ENCODE results near the gene KIAA1755. TPM values are rescaled to one million over a fixed set of nuclear protein-coding genes. Genes with fewer than 3 reads are reported as not detected.

Gene KIAA1755
- total RNA-seq, 4 donors from 2014 or later = 0.05 to 0.41 (median 0.38) TPM; not detected in 1

DNA sequence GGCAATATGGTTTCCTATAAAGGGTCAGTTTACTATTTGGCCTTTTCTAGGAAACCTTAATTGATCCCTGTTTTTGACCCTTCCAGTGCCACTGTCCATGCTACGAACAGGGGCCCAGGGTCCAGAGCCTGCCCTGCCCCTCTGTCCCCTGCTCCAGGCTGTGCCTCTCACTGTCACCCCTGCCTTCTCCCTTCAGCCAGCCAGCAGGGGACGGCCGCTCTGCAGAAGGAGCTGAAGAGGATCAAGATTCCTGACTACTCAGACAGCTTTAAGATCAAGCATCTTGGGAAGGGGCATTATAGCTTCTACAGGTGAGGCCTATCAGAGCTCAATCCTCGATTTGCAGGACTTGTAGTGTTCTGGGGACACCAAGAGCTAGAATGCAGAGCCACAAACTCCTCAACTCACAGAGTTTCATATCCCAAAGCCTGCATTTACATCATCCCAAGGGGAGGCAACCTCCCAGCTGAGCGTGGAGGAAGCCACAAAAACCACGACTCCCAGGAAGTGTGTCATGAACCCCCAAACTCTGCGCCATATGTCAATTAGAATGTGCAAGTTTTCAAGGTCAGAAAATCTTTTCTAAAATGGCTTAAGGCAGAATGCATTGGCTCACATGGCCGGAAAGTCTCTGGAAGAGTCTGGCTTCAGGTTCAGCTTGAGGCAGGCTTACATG is 47.0 kb upstream of the KIAA1755 start:
- intact Hi-C loops (cut with DNase I; ENCODE audit: low total_unique reads) (loop anchor here (10.0 kb wide), 1 partner anchor 253 kb away; no protein-coding TSS in a partner anchor), in situ Hi-C loops (cut with MboI; ENCODE audit: low sequenced_read_pairs in 4 of 4) (loop anchor here in 1 of 4 donors (10.0 kb wide), 1 partner anchor 73 kb away; no protein-coding TSS in a partner anchor)
- no peak for ATAC-seq

GRCh38 chr20:38306379-38306778 is 45.8 kb upstream of the KIAA1755 start:
- H3K27me3 ChIP-seq = no peaks in the 10 kb centered on the region
- no peak overlapping the region for H3K4me3 ChIP-seq
- intact Hi-C loops (cut with DNase I; ENCODE audit: low total_unique reads) = loop anchor here (10.0 kb wide), 1 partner anchor 252 kb away; no protein-coding TSS in a partner anchor

More for the DNA sequence above, 47.0 kb upstream of the KIAA1755 start:
- no peak for DNase-seq
- H3K4me1 ChIP-seq = no peaks in the 10 kb centered on the region
- H3K27ac ChIP-seq = no peak overlapping the region
- no peak overlapping the region for H3K4me3 ChIP-seq
- no peak for TF ChIP-seq POLR2A (IDR thresholded peaks at IDR 0.05)
- TF ChIP-seq, protein P1, sequence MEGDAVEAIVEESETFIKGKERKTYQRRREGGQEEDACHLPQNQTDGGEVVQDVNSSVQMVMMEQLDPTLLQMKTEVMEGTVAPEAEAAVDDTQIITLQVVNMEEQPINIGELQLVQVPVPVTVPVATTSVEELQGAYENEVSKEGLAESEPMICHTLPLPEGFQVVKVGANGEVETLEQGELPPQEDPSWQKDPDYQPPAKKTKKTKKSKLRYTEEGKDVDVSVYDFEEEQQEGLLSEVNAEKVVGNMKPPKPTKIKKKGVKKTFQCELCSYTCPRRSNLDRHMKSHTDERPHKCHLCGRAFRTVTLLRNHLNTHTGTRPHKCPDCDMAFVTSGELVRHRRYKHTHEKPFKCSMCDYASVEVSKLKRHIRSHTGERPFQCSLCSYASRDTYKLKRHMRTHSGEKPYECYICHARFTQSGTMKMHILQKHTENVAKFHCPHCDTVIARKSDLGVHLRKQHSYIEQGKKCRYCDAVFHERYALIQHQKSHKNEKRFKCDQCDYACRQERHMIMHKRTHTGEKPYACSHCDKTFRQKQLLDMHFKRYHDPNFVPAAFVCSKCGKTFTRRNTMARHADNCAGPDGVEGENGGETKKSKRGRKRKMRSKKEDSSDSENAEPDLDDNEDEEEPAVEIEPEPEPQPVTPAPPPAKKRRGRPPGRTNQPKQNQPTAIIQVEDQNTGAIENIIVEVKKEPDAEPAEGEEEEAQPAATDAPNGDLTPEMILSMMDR (IDR thresholded peaks at IDR 0.05 in 4 of 5, conservative IDR thresholded peaks at IDR 0.05 in 1 of 5) = no peak
- no peaks in the 10 kb centered on the region for H3K36me3 ChIP-seq
- H3K9me3 ChIP-seq = no peaks in the 10 kb centered on the region
- H3K27me3 ChIP-seq = no peaks in the 10 kb centered on the region

GRCh38 chr20:38305541-38305940 is 45.0 kb upstream of the KIAA1755 start:
- no peaks in the 10 kb centered on the region for H3K36me3 ChIP-seq
- H3K9me3 ChIP-seq = no peaks in the 10 kb centered on the region
- H3K27ac ChIP-seq = no peak overlapping the region
- no peaks in the 10 kb centered on the region for H3K4me1 ChIP-seq
- intact Hi-C loops (cut with DNase I; ENCODE audit: low total_unique reads) = loop anchor here (1.0 to 10.0 kb wide), 2 partner anchors 76 to 251 kb away; no protein-coding TSS in a partner anchor
- in situ Hi-C loops (cut with MboI; ENCODE audit: low sequenced_read_pairs in 4 of 4) = loop anchor here in 1 of 4 donors (10.0 kb wide), 1 partner anchor 71 kb away; no protein-coding TSS in a partner anchor
- no peak overlapping the region for H3K4me3 ChIP-seq
- DNase-seq (no peak), ATAC-seq (no peak)
- TF ChIP-seq POLR2A (IDR thresholded peaks at IDR 0.05) = no peak
- TF ChIP-seq, protein P1 (IDR thresholded peaks at IDR 0.05 in 4 of 5, conservative IDR thresholded peaks at IDR 0.05 in 1 of 5) = no peak
- H3K27me3 ChIP-seq = no peaks in the 10 kb centered on the region

More at GRCh38 chr20:38306379-38306778, 45.8 kb upstream of the KIAA1755 start:
- TF ChIP-seq, protein P1 (IDR thresholded peaks at IDR 0.05 in 4 of 5, conservative IDR thresholded peaks at IDR 0.05 in 1 of 5) = no peak
- no peak for TF ChIP-seq POLR2A (IDR thresholded peaks at IDR 0.05)
- ATAC-seq = no peak
- no peak overlapping the region for H3K27ac ChIP-seq
- no peak for DNase-seq
- no peaks in the 10 kb centered on the region for H3K9me3 ChIP-seq
- no peaks in the 10 kb centered on the region for H3K4me1 ChIP-seq
- in situ Hi-C loops (cut with MboI; ENCODE audit: low sequenced_read_pairs in 4 of 4) = loop anchor here in 1 of 4 donors (10.0 kb wide), 1 partner anchor 72 kb away; no protein-coding TSS in a partner anchor
- no peaks in the 10 kb centered on the region for H3K36me3 ChIP-seq

DNA sequence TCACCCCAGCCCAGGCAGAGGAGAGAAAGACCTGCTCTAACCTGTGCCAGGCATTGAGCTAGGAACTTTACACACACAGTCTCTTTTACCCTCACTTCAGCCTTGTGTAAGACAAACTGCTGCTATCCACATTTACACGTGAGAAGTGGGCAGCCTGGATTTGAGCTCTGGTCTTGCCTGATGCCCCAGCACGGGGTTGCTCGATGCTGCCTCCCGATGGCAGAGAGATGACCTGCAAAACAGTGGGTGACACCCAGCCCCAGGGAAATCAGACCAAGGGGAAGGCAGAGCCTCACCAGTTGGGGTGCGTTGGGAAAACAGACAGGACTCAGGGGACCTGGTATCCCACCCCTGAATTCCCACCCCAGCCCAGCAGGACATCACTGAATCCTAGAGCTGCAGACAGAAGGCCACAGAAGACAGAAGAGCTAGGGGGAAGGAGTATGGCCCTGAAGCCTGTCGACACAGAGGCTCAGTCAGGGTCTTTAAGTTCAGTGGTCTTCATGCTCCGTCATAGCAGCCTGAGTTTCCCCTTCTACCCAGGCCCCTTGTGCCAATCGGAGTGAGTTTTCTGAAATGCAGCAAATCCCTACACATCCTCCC is 44.4 kb upstream of the KIAA1755 start:
- TF ChIP-seq, protein P1 (IDR thresholded peaks at IDR 0.05 in 4 of 5, conservative IDR thresholded peaks at IDR 0.05 in 1 of 5) = peak; percentile 40 to 67 (median 45)
- TF ChIP-seq POLR2A (IDR thresholded peaks at IDR 0.05) = no peak
- no peaks in the 10 kb centered on the region for H3K36me3 ChIP-seq
- ATAC-seq (peak in 1 of 2 donors; percentile 85), DNase-seq (peak in 1 of 2 donors; percentile 52)
- no peaks in the 10 kb centered on the region for H3K27me3 ChIP-seq
- in situ Hi-C loops (cut with MboI; ENCODE audit: low sequenced_read_pairs in 4 of 4) (loop anchor here in 1 of 4 donors (10.0 kb wide), 1 partner anchor 70 kb away; no protein-coding TSS in a partner anchor), intact Hi-C loops (cut with DNase I; ENCODE audit: low total_unique reads) (loop anchor here (1.0 to 10.0 kb wide), 2 partner anchors 76 to 250 kb away; no protein-coding TSS in a partner anchor)
- H3K27ac ChIP-seq = no peak overlapping the region
- H3K4me3 ChIP-seq = no peak overlapping the region
- H3K9me3 ChIP-seq = no peaks in the 10 kb centered on the region
- H3K4me1 ChIP-seq = no peaks in the 10 kb centered on the region

All from gastrocnemius medialis (tissue), 4 donors.